Heart left ventricle (tissue), 16 donors: ENCODE measurements around the gene TAF4. TPM values are rescaled to one million over a fixed set of nuclear protein-coding genes. Genes with fewer than 3 reads are reported as not detected.

Experiments used
- ATAC-seq, 4 donors: fragments of 200-7000 bp; cut with Tn5 transposase; one replicate each; pipeline ENCODE4 v1.9.1; 2020 to 2022; ENCODE audit warnings: moderate library complexity in 4 of 4, mild to moderate bottlenecking in 3 of 4, moderate number of reproducible peaks in 1 of 4
- DNase-seq, 5 donors: peaks; one replicate each; pipeline ENCODE4 v3.0.0-alpha.2; 2020
- H3K27ac ChIP-seq, 12 donors: fragments of 200-600 bp; sonication (generic) in 4 of 12; one replicate each; pipeline versions ENCODE4 v1.5.0 to v1.8.0; 2016 to 2022; ENCODE audit warnings: mild to moderate bottlenecking in 2 of 12
- H3K27me3 ChIP-seq, 9 donors: fragments of 200-600 bp; sonication (generic) in 2 of 9; one replicate each; pipeline versions ENCODE4 v1.5.1 to v1.8.0; 2016 to 2022; ENCODE audit warnings: mild to moderate bottlenecking in 3 of 9
- H3K36me3 ChIP-seq, 9 donors: fragments of 200-600 bp; sonication (generic) in 2 of 9; one replicate each; pipeline versions ENCODE4 v1.5.0 to v1.8.0; 2018 to 2022; ENCODE audit warnings: mild to moderate bottlenecking in 2 of 9
- H3K4me1 ChIP-seq, 12 donors: fragments of 200-600 bp; sonication (generic) in 4 of 12; one replicate each; pipeline versions ENCODE4 v1.5.0 to v1.8.0; 2016 to 2022; ENCODE audit warnings: mild to moderate bottlenecking in 3 of 12
- H3K4me3 ChIP-seq, 12 donors: fragments of 200-600 bp; sonication (generic) in 4 of 12; one replicate each; pipeline versions ENCODE4 v1.5.0 to v1.8.0; 2017 to 2022; ENCODE audit warnings: mild to moderate bottlenecking in 9 of 12, moderate library complexity in 4 of 12
- H3K9me3 ChIP-seq, 12 donors: fragments of 200-600 bp; sonication (generic) in 4 of 12; one replicate each; pipeline versions ENCODE4 v1.5.0 to v1.8.0; 2016 to 2022; ENCODE audit warnings: mild to moderate bottlenecking in 1 of 12
- POLR2A ChIP-seq, 2 donors: fragments of 450-650 bp; IDR thresholded peaks; one replicate each; pipeline ENCODE4 v1.6.1; 2017; ENCODE audit warnings: antibody characterized with exemption in 2 of 2, mild to moderate bottlenecking in 2 of 2, moderate library complexity in 2 of 2
- WGBS, 4 donors: extraction: QIAGEN DNeasy Blood & Tissue Kit in 2 of 4; methylation state at CpG; one replicate each; pipeline versions ENCODE4 v1.1.5 to v1.1.7; 2013 to 2018; 5-methylcytosine and 5-hydroxymethylcytosine counted together
- intact Hi-C, 10 donors: fragments of 100-400 bp; cut with DNase I; formaldehyde crosslinking; loops; one replicate each; pipeline versions ENCODE4 v1.11.1 to v1.14.2; 2022
- polyA plus RNA-seq, 2 donors: library from polyadenylated mRNA; stranded (reverse); fragments of 200-250 nt; gene quantifications; one replicate each; pipeline ENCODE4 v1.2.3, GENCODE V29; 2013
- total RNA-seq, 9 donors: library from RNA; depleted of rRNA in 2 of 9; stranded (reverse); fragments of >200 nt in 2 of 9; fragmentation: NEBNext Ultra II Directional in 3 of 9; extraction: Animal tissue kit (Norgen Biotek cat#: 25700) in 3 of 9; gene quantifications; one replicate each; pipeline versions ENCODE4 v1.1.0 to v1.2.4, GENCODE V29; 2016 to 2023
- TF ChIP-seq, protein P1 (sequence below), 12 donors: fragments of 200-600 bp; sonication (generic) in 4 of 12; IDR thresholded peaks; one replicate each; pipeline versions ENCODE4 v1.5.0 to v1.8.0; 2018 to 2022; ENCODE audit warnings: antibody characterized with exemption in 12 of 12, mild to moderate bottlenecking in 5 of 12
- donor health status: ischemic (EF 13 %, LVEDD 7.1; RV severe dilation, severe dysfunction).
- donor health status: healthy with polysubstance abuse.
- donor health status: DM: no; HTN: yes; CAD: no.
- donor health status: DM: no; HTN: no; CAD: no.
- donor health status: ischemic (EF 25% LVEDD 6.9; RV normal size, moderate dysfunction).
- donor health status: ischemic (EF 25% LVEDD 5.7; RV mildly dilated, moderate dysfunction).
- donor health status: healthy.
- donor health status: DM: yes; HTN: yes; CAD: no.
- donor health status: ischemic (EF 35%, LVEDD 5.7; RV mildly dilated, moderate dysfunction).
- donor health status: nonischemic (EF 11% LVEDD 7.7; RV severe dilation, severe dysfunction).
- donor health status: DM: yes; HTN: yes; CAD: no.
- donor health status: PGD.
- donor health status: ischemic (EF 29% LVEDD 5.4; RV normal size, mild dysfunction).
- donor health status: nonischemic (EF 23%, LVEDD 6.1; RV moderate dilation, normal function).

TAF4 gene
- total and polyA plus RNA-seq, 11 donors = 4.5 to 37.7 (median 10.7) TPM

- ATAC-seq = no peak
- peak in 2 of 5 donors; percentile 5 to 35 for DNase-seq
- no peak for TF ChIP-seq POLR2A (IDR thresholded peaks at IDR 0.05)
- TF ChIP-seq, protein P1, sequence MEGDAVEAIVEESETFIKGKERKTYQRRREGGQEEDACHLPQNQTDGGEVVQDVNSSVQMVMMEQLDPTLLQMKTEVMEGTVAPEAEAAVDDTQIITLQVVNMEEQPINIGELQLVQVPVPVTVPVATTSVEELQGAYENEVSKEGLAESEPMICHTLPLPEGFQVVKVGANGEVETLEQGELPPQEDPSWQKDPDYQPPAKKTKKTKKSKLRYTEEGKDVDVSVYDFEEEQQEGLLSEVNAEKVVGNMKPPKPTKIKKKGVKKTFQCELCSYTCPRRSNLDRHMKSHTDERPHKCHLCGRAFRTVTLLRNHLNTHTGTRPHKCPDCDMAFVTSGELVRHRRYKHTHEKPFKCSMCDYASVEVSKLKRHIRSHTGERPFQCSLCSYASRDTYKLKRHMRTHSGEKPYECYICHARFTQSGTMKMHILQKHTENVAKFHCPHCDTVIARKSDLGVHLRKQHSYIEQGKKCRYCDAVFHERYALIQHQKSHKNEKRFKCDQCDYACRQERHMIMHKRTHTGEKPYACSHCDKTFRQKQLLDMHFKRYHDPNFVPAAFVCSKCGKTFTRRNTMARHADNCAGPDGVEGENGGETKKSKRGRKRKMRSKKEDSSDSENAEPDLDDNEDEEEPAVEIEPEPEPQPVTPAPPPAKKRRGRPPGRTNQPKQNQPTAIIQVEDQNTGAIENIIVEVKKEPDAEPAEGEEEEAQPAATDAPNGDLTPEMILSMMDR (IDR thresholded peaks at IDR 0.05) = no peak
- Histone ChIP-seq H3K27ac (no peak overlapping the region), H3K27me3 (no peaks in the 10 kb centered on the region), H3K4me3 (no peak overlapping the region), H3K36me3 (no peaks in the 10 kb centered on the region), H3K4me1 (peaks cover 0 to 8% (median 0%) of the 10 kb centered on the region in 12 donors), H3K9me3 (peaks cover 0 to 5% (median 0%) of the 10 kb centered on the region in 12 donors)
- 91 to 94% (median 92%) methylated on average over 13 of the region's 13 CpGs for WGBS, 4 donors
- intact Hi-C loops = no loop called here
Measured at GRCh38 chr20:62040933-62041332, 24.7 kb downstream of the TAF4 start.

- no peak for TF ChIP-seq POLR2A (IDR thresholded peaks at IDR 0.05)
- TF ChIP-seq, protein P1 (IDR thresholded peaks at IDR 0.05) = no peak
- Histone ChIP-seq H3K4me1 (peaks cover 0 to 8% (median 0%) of the 10 kb centered on the region in 12 donors), H3K4me3 (no peak overlapping the region), H3K9me3 (peaks cover 0 to 6% (median 0%) of the 10 kb centered on the region in 12 donors), H3K27ac (no peak overlapping the region), H3K27me3 (no peaks in the 10 kb centered on the region), H3K36me3 (no peaks in the 10 kb centered on the region)
- intact Hi-C loops = no loop called here
- ATAC-seq (no peak), DNase-seq (peak in 1 of 5 donors; percentile 8)
- WGBS, 4 donors = 94 to 96% (median 94%) methylated on average over 25 of the region's 25 CpGs
Measured at GRCh38 chr20:62040381-62040922, 25.2 kb downstream of the TAF4 start.

DNA sequence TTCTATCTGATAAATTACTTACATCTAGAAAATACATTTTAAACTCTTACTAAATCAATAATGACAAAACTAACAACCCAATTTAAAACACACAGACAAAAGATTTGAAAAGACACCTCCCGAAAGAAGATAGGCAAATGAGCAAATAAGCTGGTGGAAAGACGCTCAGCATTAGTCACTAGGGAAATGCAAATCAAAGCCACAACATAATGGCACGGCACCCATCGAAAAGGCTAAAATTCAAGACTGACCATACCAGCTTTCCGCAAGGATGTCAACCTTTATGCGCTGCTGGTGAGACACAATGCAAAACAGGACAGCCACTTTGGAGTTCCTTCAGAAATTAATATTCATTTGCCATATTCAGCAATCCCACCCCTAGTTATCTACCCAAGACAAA, 25.9 kb downstream of the TAF4 start:
- Histone ChIP-seq H3K36me3 (no peaks in the 10 kb centered on the region), H3K27me3 (no peaks in the 10 kb centered on the region), H3K4me1 (peaks cover 0 to 4% (median 0%) of the 10 kb centered on the region in 12 donors), H3K4me3 (no peak overlapping the region), H3K9me3 (peaks cover 0 to 14% (median 0%) of the 10 kb centered on the region in 12 donors), H3K27ac (no peak overlapping the region)
- 92 to 95% (median 93%) methylated on average over 6 of the region's 6 CpGs for WGBS, 4 donors
- TF ChIP-seq, protein P1 (IDR thresholded peaks at IDR 0.05) = no peak
- TF ChIP-seq POLR2A (IDR thresholded peaks at IDR 0.05) = no peak
- intact Hi-C loops = no loop called here
- ATAC-seq (no peak), DNase-seq (no peak)

- peaks cover 0 to 19% (median 0%) of the 10 kb centered on the region in 12 donors for H3K9me3 ChIP-seq
- TF ChIP-seq, protein P1 (IDR thresholded peaks at IDR 0.05) = no peak
- no peak for TF ChIP-seq POLR2A (IDR thresholded peaks at IDR 0.05)
- H3K27me3 ChIP-seq = no peaks in the 10 kb centered on the region
- no peak overlapping the region for H3K4me3 ChIP-seq
- intact Hi-C loops = no loop called here
- H3K4me1 ChIP-seq = peaks cover 0 to 28% (median 11%) of the 10 kb centered on the region in 12 donors
- no peak overlapping the region for H3K27ac ChIP-seq
- no peaks in the 10 kb centered on the region for H3K36me3 ChIP-seq
- 57 to 65% (median 61%) methylated on average over 13 of the region's 13 CpGs for WGBS, 4 donors
- ATAC-seq (peak in 2 of 4 donors; percentile 39 to 80), DNase-seq (peak in 3 of 5 donors; percentile 31 to 43 (median 34))
Measured at GRCh38 chr20:62032609-62033368, 32.9 kb downstream of the TAF4 start.
